ENCODE data around the gene CGB5.

DNA sequence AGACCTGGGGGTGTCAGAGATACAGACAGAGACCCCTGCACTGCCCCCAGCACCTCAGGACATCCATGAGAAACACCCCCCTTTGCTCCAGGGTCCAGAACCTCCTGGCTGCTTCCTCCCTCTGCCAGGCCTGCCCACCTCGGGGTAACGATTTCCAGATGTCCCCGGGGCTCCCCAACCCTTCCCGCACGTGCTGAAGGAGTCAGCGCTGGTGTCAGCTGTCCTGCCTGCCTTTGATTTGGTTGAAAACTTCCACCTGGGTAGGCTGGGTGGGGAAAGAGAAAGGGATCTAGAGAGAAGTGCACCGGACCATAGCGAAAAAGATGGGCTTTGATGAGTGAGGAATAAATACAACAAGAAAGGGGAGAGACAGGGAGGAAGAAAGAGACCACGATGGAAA is 15.4 kb downstream of the CGB5 start:
- TF ChIP-seq TARDBP (IDR thresholded peaks at IDR 0.05) (no peak), BHLHE40 (IDR thresholded peaks at IDR 0.05; ENCODE audit: borderline replicate concordance) (no peak), CTBP1 (IDR thresholded peaks at IDR 0.05; ENCODE audit: borderline replicate concordance) (no peak), FOXM1 (IDR thresholded peaks at IDR 0.05; ENCODE audit: borderline replicate concordance) (no peak)
- TF ChIP-seq, protein P1, sequence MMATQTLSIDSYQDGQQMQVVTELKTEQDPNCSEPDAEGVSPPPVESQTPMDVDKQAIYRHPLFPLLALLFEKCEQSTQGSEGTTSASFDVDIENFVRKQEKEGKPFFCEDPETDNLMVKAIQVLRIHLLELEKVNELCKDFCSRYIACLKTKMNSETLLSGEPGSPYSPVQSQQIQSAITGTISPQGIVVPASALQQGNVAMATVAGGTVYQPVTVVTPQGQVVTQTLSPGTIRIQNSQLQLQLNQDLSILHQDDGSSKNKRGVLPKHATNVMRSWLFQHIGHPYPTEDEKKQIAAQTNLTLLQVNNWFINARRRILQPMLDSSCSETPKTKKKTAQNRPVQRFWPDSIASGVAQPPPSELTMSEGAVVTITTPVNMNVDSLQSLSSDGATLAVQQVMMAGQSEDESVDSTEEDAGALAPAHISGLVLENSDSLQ (IDR thresholded peaks at IDR 0.05): no peak

Data from HEK293T (cell line).